Gastroesophageal sphincter (tissue), 3 donors: Measurements from ENCODE around the gene MASP2.
"Not testable (repeated sequence)": the region's sequence is repeated elsewhere in the genome, so short reads cannot be mapped to it uniquely, and the experiment has no call there.

Experiments used
- EP300 ChIP-seq: sonication (generic); formaldehyde crosslinking; IDR thresholded peaks from one replicate; pipeline ENCODE4 v1.6.1; 2017; ENCODE audit warnings: antibody characterized with exemption, mild to moderate bottlenecking
- POLR2A ChIP-seq, 2 donors: fragments of 450-650 bp; IDR thresholded peaks; one replicate each; pipeline ENCODE4 v1.6.1; 2017; ENCODE audit warnings: antibody characterized with exemption in 2 of 2, mild to moderate bottlenecking in 2 of 2, moderate library complexity in 1 of 2
- TF ChIP-seq, protein P1 (sequence below), 4 experiments: fragments of 200-600 bp in 2 of 4; fragments of 450-650 bp in 2 of 4; sonication (generic) in 1 of 4; IDR thresholded peaks; one replicate each; pipeline ENCODE4 v1.5.1; 2017 to 2019; ENCODE audit warnings: antibody characterized with exemption in 4 of 4, mild to moderate bottlenecking in 2 of 4, moderate library complexity in 2 of 4

DNA sequence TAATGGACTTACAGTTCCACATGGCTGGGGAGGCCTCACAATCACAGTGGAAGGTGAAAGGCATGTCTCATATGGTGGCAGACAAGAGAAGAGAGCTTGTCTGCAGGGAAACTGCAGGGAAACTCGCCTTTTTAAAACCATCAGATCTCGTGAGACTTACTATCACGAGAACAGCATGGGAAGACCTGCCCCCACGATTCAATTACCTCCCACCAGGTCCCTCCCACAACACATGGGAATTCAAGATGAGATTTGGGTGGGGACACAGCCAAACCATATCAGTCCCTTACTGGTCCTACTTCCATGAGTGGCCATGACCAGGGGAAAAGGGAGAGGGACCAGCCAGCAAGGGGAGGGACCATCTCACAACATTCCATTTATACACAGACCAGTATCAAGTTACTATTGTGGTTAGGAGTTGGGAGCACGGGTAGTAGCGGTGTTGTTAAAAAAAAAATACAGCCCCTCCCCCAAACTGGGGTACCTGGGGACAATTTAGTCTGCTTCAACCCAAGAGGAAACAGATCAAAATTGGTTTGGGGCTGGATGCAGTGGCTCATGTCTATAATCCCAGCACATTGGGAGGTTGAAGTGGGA is 57.0 kb downstream of the MASP2 start:
- not testable (repeated sequence) for TF ChIP-seq POLR2A (IDR thresholded peaks at IDR 0.05); EP300
- TF ChIP-seq, protein P1, sequence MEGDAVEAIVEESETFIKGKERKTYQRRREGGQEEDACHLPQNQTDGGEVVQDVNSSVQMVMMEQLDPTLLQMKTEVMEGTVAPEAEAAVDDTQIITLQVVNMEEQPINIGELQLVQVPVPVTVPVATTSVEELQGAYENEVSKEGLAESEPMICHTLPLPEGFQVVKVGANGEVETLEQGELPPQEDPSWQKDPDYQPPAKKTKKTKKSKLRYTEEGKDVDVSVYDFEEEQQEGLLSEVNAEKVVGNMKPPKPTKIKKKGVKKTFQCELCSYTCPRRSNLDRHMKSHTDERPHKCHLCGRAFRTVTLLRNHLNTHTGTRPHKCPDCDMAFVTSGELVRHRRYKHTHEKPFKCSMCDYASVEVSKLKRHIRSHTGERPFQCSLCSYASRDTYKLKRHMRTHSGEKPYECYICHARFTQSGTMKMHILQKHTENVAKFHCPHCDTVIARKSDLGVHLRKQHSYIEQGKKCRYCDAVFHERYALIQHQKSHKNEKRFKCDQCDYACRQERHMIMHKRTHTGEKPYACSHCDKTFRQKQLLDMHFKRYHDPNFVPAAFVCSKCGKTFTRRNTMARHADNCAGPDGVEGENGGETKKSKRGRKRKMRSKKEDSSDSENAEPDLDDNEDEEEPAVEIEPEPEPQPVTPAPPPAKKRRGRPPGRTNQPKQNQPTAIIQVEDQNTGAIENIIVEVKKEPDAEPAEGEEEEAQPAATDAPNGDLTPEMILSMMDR (IDR thresholded peaks at IDR 0.05): not testable (repeated sequence)
